HepG2 (cell line): ENCODE data around the gene CES3. TPM values are rescaled to one million over a fixed set of nuclear protein-coding genes. Genes with fewer than 3 reads are reported as not detected.

ENCODE experiments used
- ATAC-seq: fragments of 200-7000 bp; cut with Tn5 transposase; 3 replicates; pipeline ENCODE4 v1.9.1; 2020; ENCODE audit warnings: mild to moderate bottlenecking, moderate library complexity
- BruUV-seq: library from RNA; stranded (reverse); fragments of 400-500 nt; replicated peaks from 2 replicates; lab custom pipeline; 2021; lab: Mats Ljungman, UMichigan
- CTCF ChIA-PET: fragments of 300-600 bp; formaldehyde crosslinking; extraction: SDS; loops from one replicate; lab custom pipeline; 2021; ENCODE audit warnings: low total read pairs, inconsistent platforms, low intra/inter-chr PET ratio; lab: Yijun Ruan, JAX
- POLR2A ChIA-PET: fragments of 350-600 bp; sonication (Branson Sonifier 250); formaldehyde crosslinking; loops from one replicate; lab custom pipeline; 2020; ENCODE audit warnings: antibody characterized with exemption, inconsistent platforms; lab: Yijun Ruan, JAX
- DNase-seq: peaks from one replicate; pipeline ENCODE4 v3.0.0-alpha.2; 2015; ENCODE audit warnings: low spot score
- FAIRE-seq: peaks from 3 replicates; lab custom pipeline; 2011; peaks lifted over from hg19 to GRCh38; lab: Jason Lieb, UNC
- H2AFZ ChIP-seq: one replicate; pipeline ENCODE4 v1.6.1; 2011; ENCODE audit warnings: low read length, inconsistent platforms
- H3K27ac ChIP-seq: fragments of 300-600 bp; 3 replicates; pipeline ENCODE4 v1.8.0; 2011; ENCODE audit warnings: mixed run types, mild to moderate bottlenecking, mixed read lengths, low read length, inconsistent platforms; ENCODE audit not compliant: insufficient read depth; ENCODE audit errors: extremely low read length
- H3K27me3 ChIP-seq, 2 experiments: fragments of 200-600 bp in 1 of 2; 2 replicates in 1 of 2; 3 replicates in 1 of 2; pipeline versions ENCODE4 v1.6.0 to v1.8.0; 2011; ENCODE audit warnings: low read length in 2 of 2, mild to moderate bottlenecking in 2 of 2, moderate library complexity in 2 of 2, inconsistent platforms in 1 of 2; ENCODE audit not compliant: insufficient read depth in 2 of 2, control insufficient read depth in 1 of 2
- H3K36me3 ChIP-seq, 2 experiments: fragments of 200-600 bp in 1 of 2; replicated peaks in 1 of 2; 2 replicates in 1 of 2; 3 replicates in 1 of 2; pipeline versions ENCODE4 v1.5.1 to v1.8.0; 2011; ENCODE audit warnings: low read length in 2 of 2, inconsistent platforms in 1 of 2; ENCODE audit not compliant: insufficient read depth in 2 of 2, control insufficient read depth in 1 of 2
- H3K4me1 ChIP-seq: 2 replicates; pipeline ENCODE4 v1.5.1; 2012; ENCODE audit warnings: low read length, inconsistent platforms; ENCODE audit not compliant: insufficient read depth
- H3K4me2 ChIP-seq: 2 replicates; pipeline ENCODE4 v1.6.0; 2011; ENCODE audit warnings: low read depth, low read length, inconsistent platforms
- H3K4me3 ChIP-seq, 3 experiments: fragments of 200-600 bp in 1 of 3; sonication (generic), shearing (Covaris generic) in 1 of 3; replicated peaks in 1 of 3; 2 replicates each; pipeline ENCODE4 v1.5.1; 2011 to 2016; ENCODE audit warnings: low read length in 3 of 3, inconsistent platforms in 2 of 3, low read depth in 2 of 3, mild to moderate bottlenecking in 2 of 3, control low read depth in 1 of 3, mixed read lengths in 1 of 3; ENCODE audit not compliant: insufficient read depth in 1 of 3
- H3K79me2 ChIP-seq: one replicate; pipeline ENCODE4 v1.6.1; 2011; ENCODE audit warnings: low read length, inconsistent platforms; ENCODE audit not compliant: insufficient read depth
- H3K9ac ChIP-seq: 2 replicates; pipeline ENCODE4 v1.6.0; 2011; ENCODE audit warnings: mild to moderate bottlenecking, low read depth, low read length, inconsistent platforms; ENCODE audit not compliant: insufficient read depth
- H3K9me3 ChIP-seq: 2 replicates; pipeline ENCODE4 v1.5.1; 2012; ENCODE audit warnings: mild to moderate bottlenecking, low read length
- H4K20me1 ChIP-seq: 2 replicates; pipeline ENCODE4 v1.6.0; 2011; ENCODE audit warnings: inconsistent platforms, mild to moderate bottlenecking, low read length, moderate library complexity; ENCODE audit not compliant: insufficient read depth
- AGO2 ChIP-seq: fragments of 200-400 bp; formaldehyde crosslinking; optimal IDR thresholded peaks from 2 replicates; pipeline ENCODE3; 2017; ENCODE audit warnings: mild to moderate bottlenecking, low read depth, low read length, moderate library complexity
- BCL6 ChIP-seq: IDR thresholded peaks from 2 replicates; pipeline ENCODE4 v1.6.1; 2016; ENCODE audit warnings: missing genetic modification reagents, missing compliant biosample characterization
- GATAD2A ChIP-seq: IDR thresholded peaks from 2 replicates; pipeline ENCODE4 v1.6.1; 2016
- GPN1 ChIP-seq: sonication (generic); formaldehyde crosslinking; IDR thresholded peaks from 2 replicates; pipeline ENCODE4 v1.5.1; 2020; ENCODE audit warnings: missing genetic modification reagents, borderline replicate concordance
- MTF1 ChIP-seq: sonication (generic); formaldehyde crosslinking; IDR thresholded peaks from 2 replicates; pipeline ENCODE4 v1.5.0; 2020; ENCODE audit warnings: missing genetic modification reagents
- MXD3 ChIP-seq: IDR thresholded peaks from 2 replicates; pipeline ENCODE4 v1.6.1; 2016; ENCODE audit warnings: mild to moderate bottlenecking, missing biosample characterization, missing genetic modification reagents
- PAWR ChIP-seq: sonication (generic); formaldehyde crosslinking; IDR thresholded peaks from 2 replicates; pipeline ENCODE4 v1.4.0; 2020; ENCODE audit warnings: missing genetic modification reagents, mild to moderate bottlenecking, borderline replicate concordance
- RARA ChIP-seq: IDR thresholded peaks from 2 replicates; pipeline ENCODE4 v1.6.1; 2016; ENCODE audit warnings: missing genetic modification reagents, missing compliant biosample characterization
- SKI ChIP-seq: fragments of 450-650 bp; IDR thresholded peaks from one replicate; pipeline ENCODE4 v1.6.1; 2018; ENCODE audit warnings: mild to moderate bottlenecking; ENCODE audit not compliant: partially characterized antibody
- TOPORS ChIP-seq: sonication (generic); formaldehyde crosslinking; IDR thresholded peaks from 2 replicates; pipeline ENCODE4 v1.8.0; 2023; ENCODE audit warnings: mild to moderate bottlenecking, missing genetic modification reagents
- ZC3H4 ChIP-seq: sonication (generic); formaldehyde crosslinking; IDR thresholded peaks from 2 replicates; pipeline ENCODE4 v1.4.0; 2020; ENCODE audit warnings: missing genetic modification reagents, borderline replicate concordance
- ZEB1 ChIP-seq: IDR thresholded peaks from 2 replicates; pipeline ENCODE4 v1.6.1; 2012; ENCODE audit warnings: mild to moderate bottlenecking, low read depth, inconsistent platforms; ENCODE audit not compliant: insufficient replicate concordance
- ZKSCAN1 ChIP-seq: fragments of 150-350 bp; IDR thresholded peaks from 2 replicates; pipeline ENCODE4 v1.6.1; 2014; ENCODE audit warnings: low read length
- ZNF280B ChIP-seq: sonication (generic); formaldehyde crosslinking; IDR thresholded peaks from 2 replicates; pipeline ENCODE4 v1.5.0; 2020; ENCODE audit warnings: missing genetic modification reagents, mild to moderate bottlenecking, borderline replicate concordance
- ZNF740 ChIP-seq: sonication (generic); formaldehyde crosslinking; IDR thresholded peaks from 2 replicates; pipeline ENCODE4 v1.4.0; 2020; ENCODE audit warnings: missing genetic modification reagents
- ZNF839 ChIP-seq: sonication (generic); formaldehyde crosslinking; IDR thresholded peaks from 2 replicates; pipeline ENCODE4 v1.4.0; 2020; ENCODE audit warnings: missing genetic modification reagents, mild to moderate bottlenecking, borderline replicate concordance
- WGBS: methylation state at CpG from one replicate; pipeline ENCODE4 v1.1.6; 2017; ENCODE audit warnings: low lambda C conversion rate; 5-methylcytosine and 5-hydroxymethylcytosine counted together
- in situ Hi-C: cut with HindIII; loops from 2 replicates; pipeline ENCODE4 v1.10.0; 2017; ENCODE audit warnings: low pct_unique_long_range_greater_than_20kb; ENCODE audit not compliant: extremely low pct_ligation_motif_present
- intact Hi-C: fragments of 100-400 bp; cut with micrococcal nuclease; formaldehyde crosslinking; loops from one replicate; pipeline ENCODE4 v1.10.0; 2022; ENCODE audit not compliant: unreplicated experiment
- polyA plus RNA-seq, 8 experiments: library from polyadenylated mRNA; depleted of rRNA in 3 of 8; stranded (reverse) in 7 of 8; unstranded in 1 of 8; fragments of >200 nt; fragmentation: Illumina TruSeq in 4 of 8; extraction: Trizol in 4 of 8; gene quantifications; 2 replicates each; pipeline versions ENCODE4 v1.2.1 to v1.2.3, GENCODE V29; 2011 to 2016; ENCODE audit warnings: low read depth in 4 of 8, missing spikeins in 1 of 8, mixed read lengths in 1 of 8; ENCODE audit not compliant: insufficient read depth in 1 of 8
- total RNA-seq, 5 experiments: library from RNA; depleted of rRNA; stranded (reverse); fragments of >200 nt; fragmentation: Illumina TruSeq; extraction: Trizol; gene quantifications; 2 replicates each; pipeline ENCODE4 v1.2.3, GENCODE V29; 2016; ENCODE audit warnings: low read depth in 1 of 5
- TF ChIP-seq, protein P1 (sequence below), 2 experiments: sonication (generic) in 1 of 2; formaldehyde crosslinking in 1 of 2; IDR thresholded peaks; 2 replicates each; pipeline versions ENCODE4 v1.4.0 to v1.6.1; 2018 to 2020; ENCODE audit warnings: missing genetic modification reagents in 2 of 2, borderline replicate concordance in 1 of 2, low read depth in 1 of 2, mild to moderate bottlenecking in 1 of 2, missing biosample characterization in 1 of 2

Gene CES3
- total and polyA plus RNA-seq, 2 of the 13 experiments (the other 11 are each of a cell fraction or from before 2014, with no cell fraction given) = 6.6 to 17.4 TPM

DNA sequence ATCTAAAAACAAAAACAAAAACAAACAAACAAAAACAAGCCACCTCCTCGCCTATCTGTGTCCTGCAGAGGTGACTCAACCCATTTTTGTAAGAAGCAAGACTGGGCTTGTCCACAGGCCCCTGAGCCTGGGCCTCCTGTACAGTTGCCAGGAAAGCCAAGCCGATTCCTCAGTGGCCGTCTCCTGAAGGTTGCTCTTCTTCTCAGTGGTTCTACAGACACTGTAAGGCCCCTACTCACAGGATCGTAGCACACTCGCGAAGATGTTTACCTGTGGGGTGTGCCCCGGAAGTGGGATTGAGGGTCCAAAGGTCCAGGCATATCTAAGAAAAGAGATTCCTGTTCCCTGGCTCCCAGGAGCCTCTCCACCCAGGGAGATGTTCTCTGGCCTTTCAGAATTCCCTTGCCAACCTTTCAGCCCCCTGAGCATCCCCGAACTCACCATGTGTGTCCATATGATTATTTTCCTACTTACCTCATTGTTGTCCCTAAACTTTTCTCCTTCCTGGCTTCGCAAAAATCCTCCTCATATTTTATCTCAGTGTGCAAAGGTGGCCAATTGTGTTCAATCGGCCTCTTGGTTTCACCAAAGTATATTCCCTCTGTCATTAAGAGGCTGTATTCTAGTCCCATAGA is 7.5 kb upstream of the CES3 start (continued):
- TF ChIP-seq RARA (CRISPR knock-in tag) = 0 out of 2 replicates have a peak, but pooled peaks have one; percentile 1
- TF ChIP-seq, all 625 proteins: peak for 14

DNA sequence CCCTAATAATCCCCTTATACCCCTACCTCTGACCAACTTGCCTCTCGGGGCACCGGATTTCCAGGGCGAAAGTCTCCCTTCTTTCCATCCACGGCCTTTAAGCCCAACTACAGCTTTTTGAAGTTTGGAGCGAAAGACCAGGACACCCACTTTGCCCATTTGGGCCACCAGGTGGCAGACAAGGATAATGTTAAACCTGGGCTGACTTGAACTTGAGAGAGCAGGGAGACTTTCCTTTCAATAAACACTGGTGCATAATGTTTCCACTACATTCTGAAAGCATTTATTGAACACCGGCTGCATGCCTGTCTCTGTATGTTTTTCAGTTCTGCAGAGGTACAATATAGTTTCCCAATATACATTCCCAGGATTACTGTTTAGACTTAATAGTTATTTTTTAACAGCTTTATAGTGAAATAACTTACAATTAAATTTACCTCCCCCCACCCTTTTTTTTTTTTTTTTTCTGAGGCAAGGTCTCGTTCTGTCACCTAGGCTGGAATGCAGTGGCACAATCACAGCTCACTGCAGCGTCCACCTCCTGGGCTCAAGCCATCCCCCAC is 6.9 kb upstream of the CES3 start:
- H3K79me2 ChIP-seq = no peaks in the 10 kb centered on the region
- intact Hi-C loops (loop anchor here (2.0 to 10.0 kb wide), 3 partner anchors 23 to 61 kb away; no protein-coding TSS in a partner anchor), in situ Hi-C loops (no loop called here)
- BruUV-seq = no TSS peak
- H3K4me1 ChIP-seq = peaks cover 73% of the 10 kb centered on the region
- H4K20me1 ChIP-seq = no peaks in the 10 kb centered on the region
- FAIRE-seq (peak; percentile 95), ATAC-seq (peak; percentile 86), DNase-seq (peak; percentile 85)
- no peak overlapping the region for H3K27ac ChIP-seq
- H2AFZ ChIP-seq = peak overlapping the region; percentile 24
- ChIA-PET POLR2A (interaction anchor here (0.8 to 1.3 kb wide), 3 partner anchors 10 to 292 kb away, joined by 3 to 7 read pairs (median 3); partner anchors contain the start of gene NOL3), CTCF (interaction anchor here (0.9 to 2.4 kb wide), 6 partner anchors 8 to 226 kb away, joined by 3 to 13 read pairs (median 4); no protein-coding TSS in a partner anchor)
- peak overlapping the region; percentile 27; the same call in 1 of the 2 replicates for H3K9ac ChIP-seq
- peak overlapping the region; percentile 74 for H3K4me2 ChIP-seq
- peaks cover 3 to 14% of the 10 kb centered on the region in 2 experiments; a peak in 4 of 5 replicates for H3K27me3 ChIP-seq
- H3K9me3 ChIP-seq = 0 out of 2 replicates have a peak, but pooled peaks cover 5% of the 10 kb centered on the region
- H3K36me3 ChIP-seq = no peaks in the 10 kb centered on the region
- under 1% methylated on average over 8 of the region's 8 CpGs for WGBS
- peak overlapping the region in 2 of 3 experiments; percentile 25 to 40; a peak in 4 of 6 replicates for H3K4me3 ChIP-seq
- TF ChIP-seq PAWR (no peak), ZKSCAN1 (no peak), ZNF280B (CRISPR knock-in tag) (no peak), ZNF740 (CRISPR knock-in tag) (peak; percentile 25; the same call in 1 of the 2 replicates), MXD3 (CRISPR knock-in tag) (no peak), SKI (no peak), AGO2 (no peak), TOPORS (no peak), ZC3H4 (CRISPR knock-in tag) (no peak), GPN1 (CRISPR knock-in tag) (no peak), ZNF839 (CRISPR knock-in tag) (no peak), BCL6 (CRISPR knock-in tag) (no peak), MTF1 (no peak), ZEB1 (no peak), GATAD2A (CRISPR knock-in tag) (peak; percentile 76)
- TF ChIP-seq, protein P1, sequence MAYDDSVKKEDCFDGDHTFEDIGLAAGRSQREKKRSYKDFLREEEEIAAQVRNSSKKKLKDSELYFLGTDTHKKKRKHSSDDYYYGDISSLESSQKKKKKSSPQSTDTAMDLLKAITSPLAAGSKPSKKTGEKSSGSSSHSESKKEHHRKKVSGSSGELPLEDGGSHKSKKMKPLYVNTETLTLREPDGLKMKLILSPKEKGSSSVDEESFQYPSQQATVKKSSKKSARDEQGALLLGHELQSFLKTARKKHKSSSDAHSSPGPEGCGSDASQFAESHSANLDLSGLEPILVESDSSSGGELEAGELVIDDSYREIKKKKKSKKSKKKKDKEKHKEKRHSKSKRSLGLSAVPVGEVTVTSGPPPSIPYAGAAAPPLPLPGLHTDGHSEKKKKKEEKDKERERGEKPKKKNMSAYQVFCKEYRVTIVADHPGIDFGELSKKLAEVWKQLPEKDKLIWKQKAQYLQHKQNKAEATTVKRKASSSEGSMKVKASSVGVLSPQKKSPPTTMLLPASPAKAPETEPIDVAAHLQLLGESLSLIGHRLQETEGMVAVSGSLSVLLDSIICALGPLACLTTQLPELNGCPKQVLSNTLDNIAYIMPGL (CRISPR knock-in tag; IDR thresholded peaks at IDR 0.05; ENCODE audit: borderline replicate concordance in 1 of 2, low read depth in 1 of 2) = peak; percentile 77 to 91; a peak in 3 of 4 replicates
